Lower leg skin (tissue), 4 donors: Measurements from ENCODE around the gene NLRP3. TPM values are rescaled to one million over a fixed set of nuclear protein-coding genes. Genes with fewer than 3 reads are reported as not detected.

ENCODE experiments used
- DNase-seq, 2 donors: peaks; one replicate each; pipeline ENCODE4 v3.0.0-alpha.2; 2019; ENCODE audit warnings: low spot score in 2 of 2
- H3K4me3 ChIP-seq: fragments of 200-600 bp; sonication (generic); 2 replicates; pipeline ENCODE4 v1.5.1; 2017; ENCODE audit warnings: mild to moderate bottlenecking, low read depth; ENCODE audit not compliant: poor library complexity, severe bottlenecking
- POLR2A ChIP-seq, 2 donors: fragments of 450-650 bp; IDR thresholded peaks; one replicate each; pipeline ENCODE4 v1.6.1; 2016 to 2017; ENCODE audit warnings: antibody characterized with exemption in 2 of 2, mild to moderate bottlenecking in 1 of 2, moderate library complexity in 1 of 2
- WGBS, 2 donors: methylation state at CpG; one replicate each; pipeline ENCODE4 v1.1.5; 2018; 5-methylcytosine and 5-hydroxymethylcytosine counted together
- intact Hi-C: fragments of 100-400 bp; cut with DNase I; formaldehyde crosslinking; loops from one replicate; pipeline ENCODE4 v1.15.0; 2023; ENCODE audit warnings: low total_unique reads
- total RNA-seq, 4 donors: library from RNA; depleted of rRNA; stranded (reverse); fragments of >200 nt; gene quantifications; one replicate each; pipeline ENCODE4 v1.1.0, GENCODE V29; 2016
- TF ChIP-seq, protein P1 (sequence below), 3 donors: fragments of 450-650 bp; IDR thresholded peaks; one replicate each; pipeline ENCODE4 v1.5.1; 2016; ENCODE audit warnings: antibody characterized with exemption in 3 of 3, mild to moderate bottlenecking in 3 of 3, moderate library complexity in 2 of 3

The NLRP3 gene
- total RNA-seq, 4 donors from 2014 or later = 0.13 to 1.2 (median 0.32) TPM

DNA sequence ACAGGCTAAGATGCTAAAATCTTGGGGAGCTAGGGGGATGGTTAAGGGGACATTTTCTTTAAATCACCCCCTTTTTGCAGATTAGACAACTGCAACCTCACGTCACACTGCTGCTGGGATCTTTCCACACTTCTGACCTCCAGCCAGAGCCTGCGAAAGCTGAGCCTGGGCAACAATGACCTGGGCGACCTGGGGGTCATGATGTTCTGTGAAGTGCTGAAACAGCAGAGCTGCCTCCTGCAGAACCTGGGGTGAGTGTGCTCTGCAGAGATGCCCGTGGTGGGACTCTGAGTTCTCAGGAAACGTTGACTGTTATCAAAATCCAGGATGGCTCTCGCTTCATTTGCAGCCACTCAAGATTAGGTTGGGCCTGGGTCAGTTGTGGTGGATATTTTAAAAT lies 28.6 kb downstream of the NLRP3 start:
- H3K4me3 ChIP-seq = no peak overlapping the region
- intact Hi-C loops = no loop called here
- 74 to 76% methylated on average over 6 of the region's 6 CpGs for WGBS, 2 donors
- TF ChIP-seq, protein P1, sequence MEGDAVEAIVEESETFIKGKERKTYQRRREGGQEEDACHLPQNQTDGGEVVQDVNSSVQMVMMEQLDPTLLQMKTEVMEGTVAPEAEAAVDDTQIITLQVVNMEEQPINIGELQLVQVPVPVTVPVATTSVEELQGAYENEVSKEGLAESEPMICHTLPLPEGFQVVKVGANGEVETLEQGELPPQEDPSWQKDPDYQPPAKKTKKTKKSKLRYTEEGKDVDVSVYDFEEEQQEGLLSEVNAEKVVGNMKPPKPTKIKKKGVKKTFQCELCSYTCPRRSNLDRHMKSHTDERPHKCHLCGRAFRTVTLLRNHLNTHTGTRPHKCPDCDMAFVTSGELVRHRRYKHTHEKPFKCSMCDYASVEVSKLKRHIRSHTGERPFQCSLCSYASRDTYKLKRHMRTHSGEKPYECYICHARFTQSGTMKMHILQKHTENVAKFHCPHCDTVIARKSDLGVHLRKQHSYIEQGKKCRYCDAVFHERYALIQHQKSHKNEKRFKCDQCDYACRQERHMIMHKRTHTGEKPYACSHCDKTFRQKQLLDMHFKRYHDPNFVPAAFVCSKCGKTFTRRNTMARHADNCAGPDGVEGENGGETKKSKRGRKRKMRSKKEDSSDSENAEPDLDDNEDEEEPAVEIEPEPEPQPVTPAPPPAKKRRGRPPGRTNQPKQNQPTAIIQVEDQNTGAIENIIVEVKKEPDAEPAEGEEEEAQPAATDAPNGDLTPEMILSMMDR (IDR thresholded peaks at IDR 0.05) = no peak
- TF ChIP-seq POLR2A (IDR thresholded peaks at IDR 0.05) = no peak
- peak in 1 of 2 donors; percentile 66 for DNase-seq

DNA sequence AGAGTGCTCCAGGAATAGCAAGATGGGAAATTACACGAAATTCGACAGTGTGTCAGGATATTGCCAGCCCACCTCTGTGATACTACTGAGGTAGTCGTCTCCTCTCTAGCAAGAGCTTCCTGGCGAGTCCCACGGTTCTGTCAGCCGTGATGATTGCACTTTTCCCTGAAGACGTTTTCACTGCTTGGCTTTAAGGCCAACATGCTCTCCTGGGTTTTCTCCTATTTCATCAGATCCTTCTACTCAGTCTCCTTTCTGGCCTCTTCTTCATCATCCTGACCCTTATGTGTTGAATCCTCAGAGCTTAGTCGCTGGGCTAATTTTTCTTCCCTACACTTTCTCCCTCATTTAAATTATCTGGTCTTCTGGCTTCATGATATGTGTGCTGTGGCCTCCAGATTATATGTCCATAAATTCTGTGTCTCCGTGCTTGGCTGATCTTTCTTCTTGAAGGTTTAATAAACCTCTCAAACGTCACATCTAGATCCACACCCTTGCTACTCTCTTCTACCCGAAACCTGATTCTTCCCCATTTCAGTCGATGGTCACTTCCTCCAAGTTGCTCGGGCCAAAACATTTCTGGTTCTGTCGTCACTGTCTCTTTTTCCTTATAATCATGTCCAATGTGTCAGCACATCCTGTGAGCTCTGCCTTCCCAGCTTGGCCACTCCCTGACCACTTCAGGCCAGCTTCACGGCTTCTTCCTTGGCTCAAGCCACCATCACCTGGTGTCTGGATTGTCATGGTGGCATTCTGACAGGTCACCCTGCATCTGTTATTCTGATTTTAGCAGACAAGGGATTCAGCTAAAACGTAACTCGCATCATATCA lies 29.8 kb downstream of the NLRP3 start:
- intact Hi-C loops = no loop called here

DNA sequence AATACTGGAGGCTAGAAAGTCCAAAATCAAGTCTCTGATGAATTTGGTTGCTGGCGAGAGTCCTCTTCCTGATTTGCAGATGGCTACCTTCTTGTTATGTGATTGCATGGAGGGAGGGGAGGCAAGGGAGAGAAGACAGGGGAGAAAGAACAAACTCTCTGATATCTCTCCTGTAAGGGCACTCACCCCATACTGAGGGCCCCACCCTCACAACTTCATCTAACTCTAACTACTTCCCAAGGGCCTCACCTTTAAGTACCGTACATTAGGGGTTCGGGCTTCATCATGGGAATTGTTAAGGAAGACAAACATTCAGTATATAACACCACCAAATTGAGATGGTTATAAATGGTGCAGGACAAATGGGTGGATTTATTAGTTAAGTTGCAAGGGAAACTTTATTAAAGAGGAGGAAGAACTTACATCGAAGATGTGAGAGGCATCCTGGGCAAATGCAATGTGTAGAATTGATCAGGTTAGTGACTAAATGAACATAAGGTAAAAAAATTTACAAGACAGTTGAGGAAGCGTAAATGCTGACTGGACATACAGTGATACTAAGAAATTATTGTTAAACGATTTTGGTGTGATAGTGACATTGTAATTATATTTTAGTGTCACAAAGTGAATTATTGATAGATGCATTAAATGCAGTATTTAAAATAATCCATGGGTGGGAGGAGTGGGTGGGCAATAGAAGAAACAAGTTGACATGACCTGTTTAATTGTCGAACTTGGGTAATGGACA lies 31.4 kb downstream of the NLRP3 start:
- DNase-seq = no peak
- TF ChIP-seq, protein P1 (IDR thresholded peaks at IDR 0.05) = no peak
- no peak for TF ChIP-seq POLR2A (IDR thresholded peaks at IDR 0.05)
- 81 to 86% methylated on average over 7 of the region's 7 CpGs for whole genome bisulfite sequencing, 2 donors
- H3K4me3 ChIP-seq = no peak overlapping the region
- intact Hi-C loops = no loop called here

More for the DNA sequence above, 29.8 kb downstream of the NLRP3 start:
- H3K4me3 ChIP-seq = no peak overlapping the region
- DNase-seq = peak; percentile 30 to 82
- WGBS, 2 donors = 82 to 86% methylated on average over 17 of the region's 17 CpGs
- no peak for TF ChIP-seq POLR2A (IDR thresholded peaks at IDR 0.05)
- TF ChIP-seq, protein P1 (IDR thresholded peaks at IDR 0.05) = no peak

DNA sequence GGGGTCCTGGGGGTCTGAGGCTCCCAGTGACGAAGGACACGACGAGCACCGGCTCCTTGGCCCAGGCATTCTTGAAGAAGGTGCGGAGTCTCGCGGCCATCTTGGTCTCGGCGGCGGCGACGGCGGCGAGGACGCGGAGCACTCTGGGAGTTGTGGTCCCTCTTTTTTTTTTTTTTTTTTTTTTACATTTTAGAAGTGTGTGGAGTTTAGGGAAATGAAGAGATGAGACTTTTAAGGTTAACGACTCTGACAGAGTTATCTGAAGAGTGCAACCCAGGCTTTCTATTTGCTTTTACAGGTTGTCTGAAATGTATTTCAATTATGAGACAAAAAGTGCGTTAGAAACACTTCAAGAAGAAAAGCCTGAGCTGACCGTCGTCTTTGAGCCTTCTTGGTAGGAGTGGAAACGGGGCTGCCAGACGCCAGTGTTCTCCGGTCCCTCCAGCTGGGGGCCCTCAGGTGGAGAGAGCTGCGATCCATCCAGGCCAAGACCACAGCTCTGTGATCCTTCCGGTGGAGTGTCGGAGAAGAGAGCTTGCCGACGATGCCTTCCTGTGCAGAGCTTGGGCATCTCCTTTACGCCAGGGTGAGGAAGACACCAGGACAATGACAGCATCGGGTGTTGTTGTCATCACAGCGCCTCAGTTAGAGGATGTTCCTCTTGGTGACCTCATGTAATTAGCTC lies 32.3 kb downstream of the NLRP3 start:
- WGBS, 2 donors = 10 to 11% methylated on average over 31 of the region's 31 CpGs
- H3K4me3 ChIP-seq = peak overlapping the region; percentile 23
- intact Hi-C loops = no loop called here
- peak; percentile 30 to 91 for DNase-seq
- TF ChIP-seq POLR2A (IDR thresholded peaks at IDR 0.05) = no peak
- TF ChIP-seq, protein P1 (IDR thresholded peaks at IDR 0.05) = no peak

DNA sequence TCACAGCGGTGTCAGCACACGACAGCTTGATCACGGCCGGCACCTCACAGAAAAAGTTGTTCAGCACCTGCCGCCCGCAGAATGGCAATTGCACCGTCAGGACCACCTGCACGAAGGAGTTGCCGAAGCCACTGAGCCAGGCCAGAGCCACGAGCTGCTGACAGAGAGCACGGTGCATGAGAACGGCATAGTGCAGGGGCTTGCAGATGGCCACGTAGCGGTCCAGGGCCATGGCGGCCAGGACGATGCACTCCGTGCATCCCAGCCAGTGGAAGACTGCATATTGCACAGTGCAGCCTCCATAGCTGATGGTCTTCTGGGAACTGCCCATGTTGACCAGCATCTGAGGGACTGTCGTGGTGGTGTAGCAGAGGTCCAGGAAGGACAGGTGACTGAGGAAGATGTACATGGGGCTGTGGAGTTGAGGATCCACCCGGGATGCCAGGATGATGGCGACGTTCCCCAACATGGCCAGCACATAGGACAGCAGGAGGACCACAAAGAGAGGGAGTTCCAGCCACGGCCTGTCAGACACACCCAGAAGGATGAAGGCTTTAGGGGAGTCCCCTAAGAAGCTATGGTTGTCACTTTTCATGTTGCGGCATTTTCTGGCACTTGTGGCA lies 35.5 kb downstream of the NLRP3 start:
- intact Hi-C loops = no loop called here
- DNase-seq = peak in 1 of 2 donors; percentile 43
- WGBS, 2 donors = 93% methylated on average over 23 of the region's 23 CpGs
- TF ChIP-seq POLR2A (IDR thresholded peaks at IDR 0.05) = no peak
- TF ChIP-seq, protein P1 (IDR thresholded peaks at IDR 0.05) = no peak
- no peak overlapping the region for H3K4me3 ChIP-seq
